H1 (cell line): ENCODE measurements around the gene RESP18. TPM values are rescaled to one million over a fixed set of nuclear protein-coding genes. Genes with fewer than 3 reads are reported as not detected.

Experiments used
- CTCF ChIA-PET: fragments of 300-600 bp; sonication (Branson Sonifier 250); formaldehyde crosslinking; loops from one replicate; lab custom pipeline; 2021; ENCODE audit not compliant: partially characterized antibody; lab: Charles Lee
- POLR2A ChIA-PET: fragments of 300-600 bp; sonication (Branson Sonifier 250); formaldehyde crosslinking; loops from one replicate; lab custom pipeline; 2021; ENCODE audit warnings: inconsistent platforms; ENCODE audit not compliant: partially characterized antibody; lab: Charles Lee
- DNase-seq, 2 experiments: peaks; one replicate each; pipeline versions ENCODE4 v3.0.0 to v3.0.0-alpha.2; 2010 to 2022; ENCODE audit warnings: low spot score in 2 of 2, low read depth in 1 of 2, mixed read lengths in 1 of 2
- FAIRE-seq: peaks from 2 replicates; lab custom pipeline; 2011; peaks lifted over from hg19 to GRCh38; lab: Jason Lieb, UNC
- H2AFZ ChIP-seq: 2 replicates; pipeline ENCODE4 v1.8.1; 2012; ENCODE audit warnings: low read length, inconsistent platforms
- H2AK5ac ChIP-seq: 2 replicates; pipeline ENCODE4 v1.6.1; 2013; ENCODE audit warnings: low read depth, low read length
- H2BK120ac ChIP-seq: replicated peaks from 2 replicates; pipeline ENCODE3; 2013; ENCODE audit warnings: low read depth, low read length, inconsistent platforms
- H2BK12ac ChIP-seq: 2 replicates; pipeline ENCODE4 v1.6.1; 2013; ENCODE audit warnings: low read depth, low read length
- H2BK15ac ChIP-seq: 2 replicates; pipeline ENCODE4 v1.6.1; 2013; ENCODE audit warnings: low read length
- H2BK20ac ChIP-seq: 2 replicates; pipeline ENCODE4 v1.6.1; 2013; ENCODE audit warnings: low read length
- H2BK5ac ChIP-seq: 2 replicates; pipeline ENCODE4 v1.6.1; 2013; ENCODE audit warnings: low read depth, low read length
- H3K14ac ChIP-seq: 2 replicates; pipeline ENCODE4 v1.6.1; 2013; ENCODE audit warnings: inconsistent platforms; ENCODE audit not compliant: insufficient read length
- H3K18ac ChIP-seq: 2 replicates; pipeline ENCODE4 v1.6.1; 2013; ENCODE audit warnings: low read length; ENCODE audit errors: extremely low read depth
- H3K23ac ChIP-seq: 2 replicates; pipeline ENCODE4 v1.6.1; 2013; ENCODE audit warnings: inconsistent platforms; ENCODE audit not compliant: insufficient read length
- H3K23me2 ChIP-seq: 2 replicates; pipeline ENCODE4 v1.6.1; 2013; ENCODE audit warnings: low read depth, low read length
- H3K27ac ChIP-seq: 2 replicates; pipeline ENCODE4 v1.6.1; 2011; ENCODE audit warnings: low read depth, low read length, inconsistent platforms
- H3K27me3 ChIP-seq, 4 experiments: replicated peaks in 1 of 4; 1 replicate in 1 of 4; 2 replicates in 3 of 4; pipeline versions ENCODE4 v1.6.1 to v1.8.1; 2011 to 2013; ENCODE audit warnings: low read length in 3 of 4, mild to moderate bottlenecking in 3 of 4, inconsistent platforms in 2 of 4, mixed read lengths in 2 of 4, moderate library complexity in 1 of 4; ENCODE audit not compliant: control insufficient read depth in 3 of 4, insufficient read depth in 3 of 4; ENCODE audit errors: extremely low read depth in 1 of 4
- H3K36me3 ChIP-seq, 4 experiments: 2 replicates each; pipeline versions ENCODE4 v1.6.1 to v1.8.1; 2011 to 2013; ENCODE audit warnings: mild to moderate bottlenecking in 4 of 4, low read length in 3 of 4, moderate library complexity in 2 of 4, control low read depth in 1 of 4, inconsistent platforms in 1 of 4; ENCODE audit not compliant: insufficient read depth in 4 of 4, control insufficient read depth in 2 of 4
- H3K4ac ChIP-seq: replicated peaks from 2 replicates; pipeline ENCODE3; 2013; ENCODE audit warnings: low read length, low read depth, mixed read lengths, inconsistent platforms; ENCODE audit not compliant: insufficient read length
- H3K4me1 ChIP-seq, 4 experiments: replicated peaks in 1 of 4; 1 replicate in 1 of 4; 2 replicates in 3 of 4; pipeline versions ENCODE4 v1.6.1 to v1.8.1; 2011 to 2013; ENCODE audit warnings: low read length in 3 of 4, inconsistent platforms in 2 of 4, mixed read lengths in 1 of 4; ENCODE audit not compliant: insufficient read depth in 4 of 4, control insufficient read depth in 3 of 4
- H3K4me2 ChIP-seq, 2 experiments: 2 replicates each; pipeline versions ENCODE4 v1.6.1 to v1.8.1; 2011 to 2013; ENCODE audit warnings: low read depth in 2 of 2, low read length in 2 of 2, control low read depth in 1 of 2, inconsistent platforms in 1 of 2, mild to moderate bottlenecking in 1 of 2; ENCODE audit not compliant: insufficient read depth in 1 of 2
- H3K4me3 ChIP-seq, 4 experiments: fragments of 200-600, 300-600 bp in 1 of 4; sonication (generic), shearing (Covaris generic), sonication (Bioruptor Twin) in 1 of 4; 2 replicates each; pipeline versions ENCODE4 v1.5.1 to v1.8.1; 2011 to 2016; ENCODE audit warnings: low read length in 4 of 4, low read depth in 3 of 4, control low read depth in 2 of 4, inconsistent platforms in 2 of 4, mild to moderate bottlenecking in 2 of 4, mixed read lengths in 1 of 4, moderate library complexity in 1 of 4; ENCODE audit not compliant: insufficient read depth in 2 of 4; ENCODE audit errors: extremely low read depth in 1 of 4
- H3K56ac ChIP-seq: replicated peaks from 2 replicates; pipeline ENCODE3; 2013; ENCODE audit warnings: low read depth, mild to moderate bottlenecking, mixed read lengths, low read length, inconsistent platforms; ENCODE audit not compliant: insufficient read length
- H3K79me1 ChIP-seq: 2 replicates; pipeline ENCODE4 v1.6.1; 2013; ENCODE audit warnings: low read depth, low read length, control low read depth
- H3K79me2 ChIP-seq, 2 experiments: 2 replicates each; pipeline versions ENCODE4 v1.6.1 to v1.8.1; 2012 to 2013; ENCODE audit warnings: low read length in 2 of 2, mild to moderate bottlenecking in 2 of 2, inconsistent platforms in 1 of 2; ENCODE audit not compliant: insufficient read depth in 2 of 2, control insufficient read depth in 1 of 2
- H3K9ac ChIP-seq, 4 experiments: replicated peaks in 1 of 4; 1 replicate in 1 of 4; 2 replicates in 3 of 4; pipeline versions ENCODE4 v1.6.1 to v1.8.1; 2011 to 2013; ENCODE audit warnings: low read depth in 3 of 4, low read length in 3 of 4, control low read depth in 2 of 4, mild to moderate bottlenecking in 2 of 4, moderate library complexity in 2 of 4, inconsistent platforms in 1 of 4; ENCODE audit errors: extremely low read depth in 1 of 4
- H3K9me3 ChIP-seq, 2 experiments: 2 replicates each; pipeline versions ENCODE4 v1.6.1 to v1.8.1; 2012 to 2013; ENCODE audit warnings: mild to moderate bottlenecking in 2 of 2, moderate library complexity in 2 of 2, control low read depth in 1 of 2, inconsistent platforms in 1 of 2, low read depth in 1 of 2, low read length in 1 of 2, mixed read lengths in 1 of 2; ENCODE audit not compliant: insufficient read depth in 2 of 2
- H4K20me1 ChIP-seq, 2 experiments: replicated peaks in 1 of 2; 2 replicates each; pipeline versions ENCODE3 to v1.8.1; 2011 to 2013; ENCODE audit warnings: inconsistent platforms in 2 of 2, low read length in 2 of 2, mild to moderate bottlenecking in 1 of 2; ENCODE audit not compliant: insufficient read depth in 2 of 2, control insufficient read depth in 1 of 2
- H4K5ac ChIP-seq: 2 replicates; pipeline ENCODE4 v1.6.1; 2013; ENCODE audit warnings: low read length, low read depth, mixed read lengths, inconsistent platforms; ENCODE audit not compliant: insufficient read length
- H4K8ac ChIP-seq: 2 replicates; pipeline ENCODE4 v1.8.0; 2013; ENCODE audit warnings: mild to moderate bottlenecking, moderate library complexity, low read length, inconsistent platforms; ENCODE audit not compliant: insufficient read depth; ENCODE audit errors: extremely low read depth
- H4K91ac ChIP-seq: replicated peaks from 2 replicates; pipeline ENCODE3; 2013; ENCODE audit warnings: low read length, mixed read lengths, inconsistent platforms; ENCODE audit not compliant: insufficient read length
- CEBPB ChIP-seq: IDR thresholded peaks from 2 replicates; pipeline ENCODE4 v1.6.1; 2012; ENCODE audit warnings: low read depth, low read length
- CHD2 ChIP-seq: IDR thresholded peaks from 2 replicates; pipeline ENCODE4 v1.6.1; 2012; ENCODE audit warnings: low read length, improper control_type of control experiment
- EGR1 ChIP-seq: IDR thresholded peaks from 2 replicates; pipeline ENCODE4 v1.6.1; 2011; ENCODE audit warnings: low read depth, low read length, borderline replicate concordance
- KDM1A ChIP-seq: fragments of 200-600, 300-600 bp; sonication (generic); IDR thresholded peaks from 2 replicates; pipeline ENCODE4 v1.7.1; 2016; ENCODE audit warnings: mild to moderate bottlenecking, low read length, borderline replicate concordance
- KDM4A ChIP-seq: IDR thresholded peaks from one replicate; pipeline ENCODE4 v1.7.1; 2012; ENCODE audit warnings: low read depth, mild to moderate bottlenecking, moderate library complexity, low read length, inconsistent platforms; ENCODE audit not compliant: severe bottlenecking
- NANOG ChIP-seq: IDR thresholded peaks from 2 replicates; pipeline ENCODE4 v1.6.1; 2011; ENCODE audit warnings: low read length, low read depth, mild to moderate bottlenecking, inconsistent platforms; ENCODE audit not compliant: insufficient read depth, poor library complexity, severe bottlenecking
- POU5F1 ChIP-seq: IDR thresholded peaks from 2 replicates; pipeline ENCODE4 v1.6.1; 2011; ENCODE audit warnings: low read depth, mild to moderate bottlenecking, low read length, moderate library complexity
- RBBP5 ChIP-seq: IDR thresholded peaks from 2 replicates; pipeline ENCODE4 v1.7.1; 2012; ENCODE audit warnings: low read depth, mild to moderate bottlenecking, inconsistent platforms, low read length, moderate library complexity, borderline replicate concordance
- RNF2 ChIP-seq: fragments of 200-900, 300-1000 bp; sonication (generic); IDR thresholded peaks from 2 replicates; pipeline ENCODE4 v1.7.1; 2016; ENCODE audit warnings: borderline replicate concordance, low read depth, mild to moderate bottlenecking, antibody characterized with exemption, low read length; ENCODE audit not compliant: poor library complexity, severe bottlenecking; ENCODE audit errors: missing control alignments
- SRF ChIP-seq: IDR thresholded peaks from 2 replicates; pipeline ENCODE4 v1.6.1; 2011; ENCODE audit warnings: mild to moderate bottlenecking, low read depth, low read length, moderate library complexity
- SUZ12 ChIP-seq: fragments of 200-600 bp; sonication (generic); IDR thresholded peaks from 2 replicates; pipeline ENCODE4 v1.6.1; 2012; ENCODE audit warnings: mild to moderate bottlenecking, inconsistent platforms, low read length, moderate library complexity, mixed read lengths
- ZNF274 ChIP-seq: IDR thresholded peaks from 2 replicates; pipeline ENCODE4 v1.7.0; 2012; ENCODE audit warnings: low read length, borderline replicate concordance; ENCODE audit errors: extremely low read depth
- WGBS, 2 experiments: shearing (Covaris generic) in 1 of 2; methylation state at CpG; one replicate each; pipeline versions ENCODE4 v1.1.6 to v1.1.7; 2013 to 2015; ENCODE audit warnings: low lambda C conversion rate in 2 of 2, mixed read lengths in 2 of 2, inconsistent platforms in 1 of 2, low coverage in 1 of 2, missing lambda C conversion rate in 1 of 2; ENCODE audit not compliant: insufficient replicate concordance in 2 of 2, insufficient coverage in 1 of 2, insufficient read length in 1 of 2; ENCODE audit errors: extremely low coverage in 1 of 2, missing lambda C conversion rate in 1 of 2; 5-methylcytosine and 5-hydroxymethylcytosine counted together
- polyA plus RNA-seq, 7 experiments: library from polyadenylated mRNA; depleted of rRNA in 3 of 7; stranded (reverse) in 5 of 7; unstranded in 2 of 7; fragments of >200 nt in 5 of 7; fragments of 200-250 nt in 2 of 7; gene quantifications; 1 replicate in 5 of 7; 2 replicates in 1 of 7; 4 replicates in 1 of 7; pipeline versions ENCODE4 v1.2.1 to v1.2.3, GENCODE V29; 2011 to 2013; ENCODE audit warnings: missing spikeins in 2 of 7, mixed read lengths in 2 of 7
- total RNA-seq: library from RNA; stranded (reverse); fragmentation: NEBNext Ultra II Directional; extraction: Animal tissue kit (Norgen Biotek cat#: 25700); gene quantifications from 2 replicates; pipeline ENCODE4 v1.2.1, GENCODE V29; 2021

RESP18 gene
- total and polyA plus RNA-seq, 2 of the 8 experiments (the other 6 are each of a cell fraction or from before 2014, with no cell fraction given), result not detected

DNA sequence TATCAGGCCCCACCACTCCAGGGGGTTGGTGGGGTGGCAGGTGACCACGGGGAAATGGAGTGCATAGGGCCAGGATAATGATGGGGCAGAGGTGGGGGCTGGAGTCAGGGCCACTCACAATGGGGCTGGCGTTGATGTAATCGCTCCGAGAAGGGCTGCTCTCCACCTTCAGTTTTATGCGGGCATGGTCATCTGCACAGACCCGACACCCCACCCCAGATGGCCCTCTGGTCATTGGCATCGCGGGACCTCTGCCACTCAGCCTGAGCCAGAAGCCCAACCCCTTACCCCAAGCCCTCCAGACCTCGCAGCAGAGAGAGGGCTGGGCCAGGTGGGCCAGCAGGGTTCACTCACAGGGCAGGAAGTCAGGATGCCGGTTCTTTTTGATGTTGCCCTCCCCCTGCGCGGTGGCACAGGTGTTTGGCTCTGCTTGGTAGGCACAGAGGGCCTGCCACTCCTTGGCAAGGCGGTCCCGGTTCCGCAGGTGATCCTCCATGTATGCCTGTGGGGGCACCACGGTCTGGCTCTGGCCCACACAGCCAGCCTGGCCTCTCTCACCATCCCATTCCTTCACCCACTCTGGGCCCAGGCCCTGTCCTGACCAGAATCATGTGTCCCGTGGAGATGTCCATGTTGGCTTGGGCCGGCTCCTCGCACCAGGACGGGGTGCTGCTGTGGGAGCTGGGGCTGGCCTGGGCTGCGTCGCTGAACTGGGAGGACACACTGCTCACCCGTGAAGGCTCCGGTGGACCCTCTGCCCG lies 35.7 kb downstream of the RESP18 start:
- no peak overlapping the region for H2AFZ ChIP-seq
- no peak overlapping the region for H4K91ac ChIP-seq
- no peak overlapping the region for H2BK12ac ChIP-seq
- no peak overlapping the region for H4K5ac ChIP-seq
- ChIA-PET CTCF (interaction anchor here (0.6 to 11.7 kb wide), 20 partner anchors 12 to 249 kb away, joined by 3 to 220 read pairs (median 7); partner anchors contain the start of genes ANKZF1, ATG9A, DNAJB2 and PTPRN), POLR2A (interaction anchor here (2.3 to 3.7 kb wide), 2 partner anchors 9 to 10 kb away, joined by 13 to 19 read pairs; no protein-coding TSS in a partner anchor)
- no peak overlapping the region; the same call in 1 of the 2 replicates for H2BK5ac ChIP-seq
- H3K4me3 ChIP-seq, result no peak overlapping the region
- H3K27me3 ChIP-seq, result peaks cover 0 to 36% (median 19%) of the 10 kb centered on the region in 4 experiments; a peak in 6 of 7 replicates
- H2BK120ac ChIP-seq, result no peak overlapping the region
- no peak overlapping the region for H3K4me2 ChIP-seq
- H3K36me3 ChIP-seq, result no peaks in the 10 kb centered on the region
- no peak overlapping the region for H3K9ac ChIP-seq
- H2AK5ac ChIP-seq, result no peak overlapping the region
- no peak for FAIRE-seq
- no peak overlapping the region for H3K27ac ChIP-seq
- peaks cover 0 to 8% (median 3%) of the 10 kb centered on the region in 4 experiments; a peak in 4 of 7 replicates for H3K4me1 ChIP-seq
- no peak overlapping the region for H4K8ac ChIP-seq
- no peak overlapping the region for H3K56ac ChIP-seq
- peaks cover 4% of the 10 kb centered on the region; the same call in 1 of the 2 replicates for H3K23me2 ChIP-seq
- H2BK15ac ChIP-seq, result no peak overlapping the region
- no peaks in the 10 kb centered on the region for H3K79me2 ChIP-seq
- H3K23ac ChIP-seq, result no peak overlapping the region
- H2BK20ac ChIP-seq, result no peak overlapping the region
- H3K79me1 ChIP-seq, result no peaks in the 10 kb centered on the region; the same call in 1 of the 2 replicates
- WGBS, 2 experiments, result 91% methylated on average over 20 of the region's 25 CpGs; no CpG with 5 or more reads in 1 of the 2 experiments
- H3K18ac ChIP-seq, result no peak overlapping the region
- DNase-seq, result no peak
- no peaks in the 10 kb centered on the region for H4K20me1 ChIP-seq
- H3K9me3 ChIP-seq, result 0 out of 4 replicates have a peak, but pooled peaks cover 0 to 5% of the 10 kb centered on the region in 2 experiments
- no peak overlapping the region for H3K4ac ChIP-seq
- no peak overlapping the region for H3K14ac ChIP-seq
- no peak for TF ChIP-seq CEBPB
- no peak for TF ChIP-seq KDM4A
- TF ChIP-seq SUZ12, result no peak
- no peak for TF ChIP-seq POU5F1
- no peak for TF ChIP-seq SRF
- no peak for TF ChIP-seq ZNF274
- TF ChIP-seq EGR1, result no peak
- TF ChIP-seq CHD2, result no peak
- no peak for TF ChIP-seq RNF2
- TF ChIP-seq NANOG, result no peak
- no peak for TF ChIP-seq KDM1A
- TF ChIP-seq RBBP5, result no peak
